Neural progenitor cell (in vitro differentiated cells): ENCODE results near the gene AKAP6.

ENCODE experiments used
- EZH2 ChIP-seq: fragments of 200-600 bp; sonication (generic); IDR thresholded peaks from 2 replicates; pipeline ENCODE4 v1.6.1; 2017; ENCODE audit warnings: antibody characterized with exemption, mild to moderate bottlenecking, moderate library complexity
- EZH2phosphoT487 ChIP-seq: fragments of 200-600 bp; sonication (generic); IDR thresholded peaks from 2 replicates; pipeline ENCODE4 v1.6.1; 2017; ENCODE audit warnings: antibody characterized with exemption
- TF ChIP-seq, protein P1 (sequence below): fragments of 200-600 bp; sonication (generic); IDR thresholded peaks from 2 replicates; pipeline ENCODE4 v1.5.1; 2017; ENCODE audit warnings: antibody characterized with exemption, mild to moderate bottlenecking

DNA sequence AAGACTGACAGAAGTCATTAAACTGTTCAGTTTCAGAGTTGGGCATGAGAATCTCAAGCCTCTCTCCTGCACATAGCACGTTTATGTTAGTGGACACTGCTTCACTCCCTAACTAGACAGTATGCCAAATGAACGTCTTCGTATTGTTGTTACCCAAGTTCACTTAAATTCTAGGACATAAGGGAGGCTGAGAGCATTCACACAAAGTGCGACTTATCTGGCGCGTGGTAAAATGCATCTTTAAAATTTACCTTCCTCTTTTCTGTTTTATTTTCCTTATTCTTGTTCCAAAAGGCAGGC lies 166.3 kb downstream of the AKAP6 start:
- TF ChIP-seq, protein P1, sequence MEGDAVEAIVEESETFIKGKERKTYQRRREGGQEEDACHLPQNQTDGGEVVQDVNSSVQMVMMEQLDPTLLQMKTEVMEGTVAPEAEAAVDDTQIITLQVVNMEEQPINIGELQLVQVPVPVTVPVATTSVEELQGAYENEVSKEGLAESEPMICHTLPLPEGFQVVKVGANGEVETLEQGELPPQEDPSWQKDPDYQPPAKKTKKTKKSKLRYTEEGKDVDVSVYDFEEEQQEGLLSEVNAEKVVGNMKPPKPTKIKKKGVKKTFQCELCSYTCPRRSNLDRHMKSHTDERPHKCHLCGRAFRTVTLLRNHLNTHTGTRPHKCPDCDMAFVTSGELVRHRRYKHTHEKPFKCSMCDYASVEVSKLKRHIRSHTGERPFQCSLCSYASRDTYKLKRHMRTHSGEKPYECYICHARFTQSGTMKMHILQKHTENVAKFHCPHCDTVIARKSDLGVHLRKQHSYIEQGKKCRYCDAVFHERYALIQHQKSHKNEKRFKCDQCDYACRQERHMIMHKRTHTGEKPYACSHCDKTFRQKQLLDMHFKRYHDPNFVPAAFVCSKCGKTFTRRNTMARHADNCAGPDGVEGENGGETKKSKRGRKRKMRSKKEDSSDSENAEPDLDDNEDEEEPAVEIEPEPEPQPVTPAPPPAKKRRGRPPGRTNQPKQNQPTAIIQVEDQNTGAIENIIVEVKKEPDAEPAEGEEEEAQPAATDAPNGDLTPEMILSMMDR, result no peak
- TF ChIP-seq EZH2phosphoT487 (no peak), EZH2 (no peak)
